Vagina (tissue), 2 donors: ENCODE measurements around the gene OR2T10. TPM values are rescaled to one million over a fixed set of nuclear protein-coding genes. Genes with fewer than 3 reads are reported as not detected.

ENCODE experiments used
- DNase-seq, 2 donors: peaks; one replicate each; pipeline ENCODE4 v3.0.0-alpha.2; 2017; ENCODE audit errors: extremely low spot score in 2 of 2
- H3K27ac ChIP-seq: fragments of 200-600 bp; sonication (generic); one replicate; pipeline ENCODE4 v1.5.1; 2019
- H3K27me3 ChIP-seq: fragments of 200-600 bp; sonication (generic); one replicate; pipeline ENCODE4 v1.5.1; 2019
- H3K36me3 ChIP-seq, 2 donors: fragments of 200-600 bp; sonication (generic); one replicate each; pipeline ENCODE4 v1.5.1; 2017 to 2019
- H3K4me1 ChIP-seq: fragments of 200-600 bp; sonication (generic); one replicate; pipeline ENCODE4 v1.5.1; 2019
- H3K4me3 ChIP-seq, 2 donors: fragments of 200-600 bp; sonication (generic); 1 replicate in 1 of 2; 2 replicates in 1 of 2; pipeline ENCODE4 v1.5.1; 2016 to 2019
- H3K9me3 ChIP-seq: fragments of 200-600 bp; sonication (generic); one replicate; pipeline ENCODE4 v1.5.1; 2019
- POLR2A ChIP-seq, 2 donors: fragments of 450-650 bp; IDR thresholded peaks; one replicate each; pipeline ENCODE4 v1.6.1; 2017; ENCODE audit warnings: antibody characterized with exemption in 2 of 2, mild to moderate bottlenecking in 2 of 2, moderate library complexity in 2 of 2
- POLR2AphosphoS5 ChIP-seq, 2 donors: sonication (generic); formaldehyde crosslinking; IDR thresholded peaks; one replicate each; pipeline ENCODE4 v1.9.0; 2017; ENCODE audit warnings: antibody characterized with exemption in 2 of 2, mild to moderate bottlenecking in 2 of 2, low read depth in 1 of 2; ENCODE audit not compliant: insufficient read depth in 1 of 2
- intact Hi-C: fragments of 100-400 bp; cut with DNase I; formaldehyde crosslinking; loops from one replicate; pipeline ENCODE4 v1.15.1; 2023
- total RNA-seq: library from RNA; depleted of rRNA; stranded (reverse); fragments of >200 nt; gene quantifications from one replicate; pipeline ENCODE4 v1.2.3, GENCODE V29; 2016
- TF ChIP-seq, protein P1 (sequence below), 3 experiments: fragments of 450-650 bp in 2 of 3; fragments of 200-600 bp in 1 of 3; sonication (generic) in 1 of 3; IDR thresholded peaks; one replicate each; pipeline ENCODE4 v1.5.1; 2017 to 2019; ENCODE audit warnings: antibody characterized with exemption in 3 of 3, mild to moderate bottlenecking in 2 of 3, moderate library complexity in 2 of 3

Gene OR2T10
- total RNA-seq, 1 donor from 2014 or later = not detected

DNA sequence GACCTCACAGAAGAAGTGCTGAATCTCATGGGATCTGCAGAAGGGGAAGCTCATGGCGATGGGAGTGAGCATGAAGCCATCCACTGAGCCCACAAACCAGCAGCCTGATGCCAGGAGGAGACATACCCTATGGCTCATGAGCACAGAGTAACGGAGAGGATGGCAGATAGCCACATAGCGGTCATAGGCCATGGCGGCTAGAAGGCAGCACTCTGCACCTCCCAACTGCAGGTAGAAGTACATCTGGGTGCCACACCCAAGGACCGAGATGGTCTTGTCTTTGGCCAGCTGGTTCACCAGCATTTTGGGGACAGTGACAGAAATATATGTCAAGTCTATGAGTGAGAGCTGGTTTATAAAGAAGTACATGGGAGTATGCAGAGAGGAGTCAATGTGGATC, 4.3 kb downstream of the OR2T10 start:
- intact Hi-C loops = no loop called here
- TF ChIP-seq POLR2A (IDR thresholded peaks at IDR 0.05) = no peak
- TF ChIP-seq, protein P1, sequence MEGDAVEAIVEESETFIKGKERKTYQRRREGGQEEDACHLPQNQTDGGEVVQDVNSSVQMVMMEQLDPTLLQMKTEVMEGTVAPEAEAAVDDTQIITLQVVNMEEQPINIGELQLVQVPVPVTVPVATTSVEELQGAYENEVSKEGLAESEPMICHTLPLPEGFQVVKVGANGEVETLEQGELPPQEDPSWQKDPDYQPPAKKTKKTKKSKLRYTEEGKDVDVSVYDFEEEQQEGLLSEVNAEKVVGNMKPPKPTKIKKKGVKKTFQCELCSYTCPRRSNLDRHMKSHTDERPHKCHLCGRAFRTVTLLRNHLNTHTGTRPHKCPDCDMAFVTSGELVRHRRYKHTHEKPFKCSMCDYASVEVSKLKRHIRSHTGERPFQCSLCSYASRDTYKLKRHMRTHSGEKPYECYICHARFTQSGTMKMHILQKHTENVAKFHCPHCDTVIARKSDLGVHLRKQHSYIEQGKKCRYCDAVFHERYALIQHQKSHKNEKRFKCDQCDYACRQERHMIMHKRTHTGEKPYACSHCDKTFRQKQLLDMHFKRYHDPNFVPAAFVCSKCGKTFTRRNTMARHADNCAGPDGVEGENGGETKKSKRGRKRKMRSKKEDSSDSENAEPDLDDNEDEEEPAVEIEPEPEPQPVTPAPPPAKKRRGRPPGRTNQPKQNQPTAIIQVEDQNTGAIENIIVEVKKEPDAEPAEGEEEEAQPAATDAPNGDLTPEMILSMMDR (IDR thresholded peaks at IDR 0.05) = no peak
- TF ChIP-seq POLR2AphosphoS5 (IDR thresholded peaks at IDR 0.05; ENCODE audit: insufficient read depth in 1 of 2, low read depth in 1 of 2) = no peak
- Histone ChIP-seq H3K27ac (no peak overlapping the region), H3K4me3 (no peak overlapping the region), H3K4me1 (no peaks in the 10 kb centered on the region), H3K9me3 (no peaks in the 10 kb centered on the region), H3K27me3 (no peaks in the 10 kb centered on the region), H3K36me3 (no peaks in the 10 kb centered on the region)
- no peak for DNase-seq

DNA sequence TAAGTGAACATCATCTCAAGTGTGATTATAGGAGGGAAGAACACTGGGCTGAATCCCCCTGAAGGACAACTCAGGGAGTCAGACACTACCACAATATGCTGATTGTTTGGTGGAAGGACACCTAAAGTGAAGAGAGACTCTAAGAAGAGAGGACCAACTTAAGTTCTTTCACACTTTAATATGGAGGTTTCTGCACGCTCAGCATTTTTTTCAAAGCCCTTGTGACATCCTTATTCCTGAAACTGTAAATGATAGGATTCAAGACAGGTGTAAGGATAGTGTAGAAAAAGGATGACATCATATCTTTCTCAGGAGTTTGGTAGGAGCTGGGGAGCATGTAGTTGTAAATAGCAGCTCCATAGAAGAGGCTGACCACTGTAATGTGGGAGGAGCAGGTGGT, 4.8 kb downstream of the OR2T10 start:
- H3K4me3 ChIP-seq = no peak overlapping the region
- no peaks in the 10 kb centered on the region for H3K36me3 ChIP-seq
- H3K9me3 ChIP-seq = no peaks in the 10 kb centered on the region
- no peaks in the 10 kb centered on the region for H3K27me3 ChIP-seq
- intact Hi-C loops = no loop called here
- TF ChIP-seq POLR2A (IDR thresholded peaks at IDR 0.05) = no peak
- no peak for DNase-seq
- H3K4me1 ChIP-seq = no peaks in the 10 kb centered on the region
- H3K27ac ChIP-seq = no peak overlapping the region

DNA sequence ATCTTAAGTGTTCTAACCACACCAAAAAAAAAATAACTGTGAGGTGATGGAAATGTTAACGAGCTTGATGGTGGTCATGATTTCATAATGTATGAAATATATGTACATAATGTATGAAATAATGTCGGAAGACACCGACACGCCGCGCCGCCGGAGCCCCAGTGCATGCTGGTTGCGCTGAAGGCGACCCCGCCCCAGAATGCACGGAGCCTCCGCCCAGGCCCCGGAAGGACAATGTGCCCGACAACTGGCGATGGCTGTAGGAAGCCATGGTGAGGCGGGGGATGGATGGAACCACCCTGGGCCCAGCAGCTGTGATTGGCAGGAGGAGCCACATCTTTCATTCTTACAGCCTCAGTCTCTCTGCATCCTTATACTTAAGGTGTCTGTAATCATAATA, 7.4 kb downstream of the OR2T10 start:
- no peak overlapping the region for H3K4me3 ChIP-seq
- intact Hi-C loops = no loop called here
- no peaks in the 10 kb centered on the region for H3K36me3 ChIP-seq
- TF ChIP-seq POLR2A (IDR thresholded peaks at IDR 0.05) (no peak), POLR2AphosphoS5 (IDR thresholded peaks at IDR 0.05; ENCODE audit: insufficient read depth in 1 of 2, low read depth in 1 of 2) (no peak)
- TF ChIP-seq, protein P1 (IDR thresholded peaks at IDR 0.05) = no peak
- no peaks in the 10 kb centered on the region for H3K9me3 ChIP-seq
- H3K4me1 ChIP-seq = no peaks in the 10 kb centered on the region
- H3K27me3 ChIP-seq = no peaks in the 10 kb centered on the region
- H3K27ac ChIP-seq = no peak overlapping the region
- no peak for DNase-seq

DNA sequence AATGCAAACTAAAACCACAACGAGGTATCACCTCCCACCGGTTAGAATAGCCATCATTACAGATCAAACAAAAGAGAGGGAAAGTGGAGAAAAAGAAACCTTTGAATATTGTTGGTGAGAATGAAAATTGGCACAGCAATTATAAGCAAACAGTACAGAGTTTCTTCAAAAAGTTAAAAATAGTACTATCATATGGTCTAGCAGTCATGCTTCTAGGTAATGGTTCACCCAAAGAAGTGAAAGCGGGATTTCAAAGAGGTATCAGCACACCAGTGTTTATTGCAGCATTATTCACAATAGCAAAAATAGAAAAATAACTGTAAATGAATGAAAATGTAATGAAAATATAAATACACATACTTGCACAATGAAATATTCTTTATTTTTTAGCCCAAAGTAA, 8.2 kb downstream of the OR2T10 start:
- intact Hi-C loops = no loop called here
- DNase-seq = no peak
- H3K36me3 ChIP-seq = no peaks in the 10 kb centered on the region
- no peak overlapping the region for H3K27ac ChIP-seq
- no peaks in the 10 kb centered on the region for H3K9me3 ChIP-seq
- no peak overlapping the region for H3K4me3 ChIP-seq
- TF ChIP-seq, protein P1 (IDR thresholded peaks at IDR 0.05) = no peak
- H3K27me3 ChIP-seq = no peaks in the 10 kb centered on the region
- H3K4me1 ChIP-seq = no peaks in the 10 kb centered on the region

DNA sequence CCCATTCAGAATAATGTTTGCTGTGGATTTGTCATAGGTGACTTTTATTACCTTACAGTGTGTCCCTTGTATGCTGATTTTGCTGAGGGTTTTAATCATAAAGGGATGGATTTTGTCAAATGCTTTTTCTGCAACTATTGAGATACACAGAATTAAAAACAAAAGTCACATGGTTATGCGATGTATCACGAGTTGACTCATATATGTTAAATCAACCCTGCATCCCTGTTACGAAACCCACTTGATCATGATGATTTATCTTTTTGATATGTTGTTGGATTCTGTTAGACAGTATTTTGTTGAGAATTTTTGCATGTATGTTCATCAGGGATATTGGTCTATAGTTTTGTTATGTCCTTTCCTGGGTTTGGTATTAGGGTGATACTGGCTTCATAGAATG, 12.2 kb downstream of the OR2T10 start:
- DNase-seq = no peak
- no peak overlapping the region for H3K4me3 ChIP-seq
- TF ChIP-seq, protein P1 (IDR thresholded peaks at IDR 0.05) = no peak
- no peak for TF ChIP-seq POLR2AphosphoS5 (IDR thresholded peaks at IDR 0.05; ENCODE audit: insufficient read depth in 1 of 2, low read depth in 1 of 2)
- no peak for TF ChIP-seq POLR2A (IDR thresholded peaks at IDR 0.05)
- no peaks in the 10 kb centered on the region for H3K4me1 ChIP-seq
- H3K9me3 ChIP-seq = no peaks in the 10 kb centered on the region
- H3K27me3 ChIP-seq = no peaks in the 10 kb centered on the region
- H3K36me3 ChIP-seq = no peaks in the 10 kb centered on the region
- no peak overlapping the region for H3K27ac ChIP-seq
- intact Hi-C loops = no loop called here
